Retinal pigment epithelial cell (primary cell): Measurements from ENCODE around the gene HIP1.
"Not testable (repeated sequence)": the region's sequence is repeated elsewhere in the genome, so short reads cannot be mapped to it uniquely, and the experiment has no call there.

Experiments
- DNase-seq: peaks from one replicate; pipeline ENCODE4 v3.0.0-alpha.2; 2010; ENCODE audit warnings: low read depth
- H3K4me3 ChIP-seq: 2 replicates; pipeline ENCODE4 v1.5.1; 2011; ENCODE audit warnings: mild to moderate bottlenecking, low read length, control low read depth, moderate library complexity
- CTCF ChIP-seq: conservative IDR thresholded peaks from 2 replicates; pipeline ENCODE4 v1.5.1; 2011; ENCODE audit warnings: low read depth, low read length, control low read depth, inconsistent platforms

Gene HIP1

DNA sequence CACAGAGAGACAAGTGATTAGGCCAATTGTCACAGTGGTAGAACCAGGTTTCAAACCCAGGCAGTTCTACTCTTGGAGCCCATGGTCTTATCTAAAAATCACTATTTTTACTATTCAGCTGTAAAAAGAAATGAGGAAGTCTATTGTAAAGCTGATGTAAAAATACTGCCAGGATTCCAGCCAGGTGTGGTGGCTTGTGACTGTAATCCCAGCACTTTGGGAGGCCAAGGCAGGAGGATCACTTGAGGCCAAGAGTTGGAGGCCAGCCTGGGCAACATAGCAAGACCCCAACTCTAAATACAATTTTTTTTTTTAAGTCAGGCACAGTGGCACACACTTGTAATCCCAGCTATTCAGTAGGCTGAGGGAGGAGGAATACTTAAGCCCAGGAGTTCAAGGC is 40.4 kb downstream of the HIP1 start:
- DNase-seq: no peak
- H3K4me3 ChIP-seq: no peak overlapping the region
- no peak for TF ChIP-seq CTCF

DNA sequence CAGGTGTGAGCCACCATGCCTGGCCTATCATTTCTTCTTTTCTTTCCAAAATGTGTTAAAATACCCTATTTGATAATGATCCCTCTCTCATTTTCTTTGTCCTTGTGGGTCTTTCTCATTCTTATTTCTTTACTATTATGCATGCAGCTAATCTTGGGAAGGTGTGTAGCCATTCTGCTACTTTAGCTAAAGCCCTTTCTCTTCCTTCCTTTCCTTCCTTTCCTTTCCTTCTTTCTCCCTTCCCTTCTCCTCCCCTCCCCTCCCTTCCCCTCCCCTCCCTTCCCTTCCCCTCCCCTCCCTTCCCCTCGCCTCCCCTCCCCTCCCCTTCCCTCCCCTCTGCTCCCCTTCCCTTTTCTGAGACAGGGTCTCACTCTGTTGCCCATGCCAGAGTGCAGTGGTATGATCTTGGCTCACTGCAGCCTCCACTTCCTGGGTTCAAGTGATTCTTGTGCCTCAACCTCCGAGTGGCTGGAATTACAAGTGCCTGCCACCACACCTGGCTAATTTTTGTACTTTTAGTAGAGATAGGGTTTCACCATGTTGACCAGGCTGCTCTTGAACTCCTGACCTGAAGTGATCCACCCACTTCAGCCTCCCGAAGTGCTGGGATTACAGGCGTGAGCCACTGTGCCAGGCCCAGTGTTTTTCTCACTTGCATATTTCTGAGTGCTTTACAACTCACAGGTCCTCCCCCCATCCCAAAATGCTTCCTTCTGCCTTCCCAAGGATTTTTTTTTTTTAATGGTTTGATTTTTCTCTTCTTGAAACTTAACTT is 42.3 kb downstream of the HIP1 start:
- DNase-seq: no peak
- no peak overlapping the region for H3K4me3 ChIP-seq
- TF ChIP-seq CTCF: no peak

DNA sequence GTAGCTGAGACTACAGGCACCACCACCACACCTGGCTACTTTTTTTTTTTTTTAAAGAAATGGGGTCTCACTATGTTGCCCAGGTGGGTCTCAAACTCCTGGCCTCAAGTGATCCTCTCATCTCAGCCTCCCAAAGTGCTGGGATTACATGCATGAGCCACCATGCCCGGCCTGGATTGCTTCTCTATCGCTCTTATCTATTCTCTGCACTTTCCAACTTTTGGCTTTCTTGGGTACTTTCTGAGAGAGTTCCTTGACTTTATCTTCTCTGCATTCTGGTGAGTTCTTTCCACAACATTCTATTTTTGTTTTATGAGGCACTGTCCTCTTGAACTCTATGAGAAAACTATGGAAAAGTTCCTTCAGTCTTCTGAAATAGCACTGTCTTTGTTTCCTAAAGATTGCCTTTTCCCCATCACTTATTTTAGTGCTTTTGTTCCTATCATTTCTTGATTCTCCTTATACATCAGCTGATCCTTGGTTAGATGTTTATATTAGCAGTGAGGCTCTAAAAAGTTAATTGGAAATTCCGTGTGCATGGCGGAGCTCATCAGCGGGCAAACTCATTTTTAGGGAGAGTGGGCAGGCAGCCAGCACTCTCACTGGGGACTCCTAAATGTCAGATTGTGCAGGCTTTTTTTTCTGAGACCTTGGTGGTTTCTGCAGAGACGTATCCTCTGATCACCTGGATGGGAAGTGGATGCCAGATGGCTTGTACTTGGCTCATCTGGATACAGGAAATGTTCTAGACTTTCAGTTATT is 43.9 kb downstream of the HIP1 start:
- H3K4me3 ChIP-seq: no peak overlapping the region
- DNase-seq: no peak
- TF ChIP-seq CTCF: no peak

- H3K4me3 ChIP-seq, DNase-seq: not testable (repeated sequence)
Observed at GRCh38 chr7:75693668-75694067, 45.1 kb downstream of the HIP1 start.

GRCh38 chr7:75691793-75692543 is 46.8 kb downstream of the HIP1 start:
- no peak overlapping the region for H3K4me3 ChIP-seq
- DNase-seq: no peak
- no peak for TF ChIP-seq CTCF

DNA sequence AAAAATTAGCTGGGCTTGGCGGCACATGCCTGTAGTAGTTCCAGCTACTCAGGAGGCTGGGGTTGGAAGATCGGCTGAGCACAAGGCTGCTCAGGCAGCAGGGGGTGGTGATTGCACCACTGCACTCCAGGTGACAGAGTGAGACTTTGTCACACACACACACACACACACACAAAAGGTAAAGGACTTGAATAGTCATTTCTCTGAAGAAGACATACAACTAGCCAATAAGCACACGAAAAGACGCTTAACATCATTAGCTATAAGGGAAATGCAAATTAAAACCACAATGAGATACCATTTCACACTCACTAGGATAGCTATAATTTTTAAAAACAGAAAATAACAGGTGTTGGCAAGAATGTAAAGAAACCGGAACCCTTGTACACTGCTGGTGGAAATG is 48.6 kb downstream of the HIP1 start:
- TF ChIP-seq CTCF: no peak
- H3K4me3 ChIP-seq: no peak overlapping the region
- no peak for DNase-seq

GRCh38 chr7:75689246-75690099 is 49.3 kb downstream of the HIP1 start:
- TF ChIP-seq CTCF: no peak
- DNase-seq: no peak
- H3K4me3 ChIP-seq: no peak overlapping the region
